Measurements from ENCODE around the gene FMN2.

FMN2 gene

GRCh38 chr1:240107058-240107684 lies 15.5 kb downstream of the FMN2 start:
- DNase-seq (ENCODE audit: insufficient read length, low spot score) (no peak), FAIRE-seq (no peak)
- TF ChIP-seq POLR2AphosphoS5 (IDR thresholded peaks at IDR 0.05; ENCODE audit: low read depth, low read length) (no peak), SPI1 (IDR thresholded peaks at IDR 0.05; ENCODE audit: low read depth, low read length) (no peak), POLR2A (IDR thresholded peaks at IDR 0.05; ENCODE audit: low read depth, low read length) (no peak), PAX5 (IDR thresholded peaks at IDR 0.05; ENCODE audit: insufficient read depth, low read length, severe bottlenecking) (no peak), POU2F2 (IDR thresholded peaks at IDR 0.05; ENCODE audit: low read depth, low read length) (no peak), TAF1 (IDR thresholded peaks at IDR 0.05; ENCODE audit: low read depth, low read length) (no peak)

GRCh38 chr1:240109130-240109529 lies 17.4 kb downstream of the FMN2 start:
- FAIRE-seq, result no peak

GRCh38 chr1:240109920-240110636 lies 18.4 kb downstream of the FMN2 start:
- DNase-seq (ENCODE audit: insufficient read length, low spot score) (no peak), FAIRE-seq (no peak)
- TF ChIP-seq POLR2A (IDR thresholded peaks at IDR 0.05; ENCODE audit: low read depth, low read length), result no peak
- no peak for TF ChIP-seq SPI1 (IDR thresholded peaks at IDR 0.05; ENCODE audit: low read depth, low read length)
- TF ChIP-seq TAF1 (IDR thresholded peaks at IDR 0.05; ENCODE audit: low read depth, low read length), result no peak
- TF ChIP-seq PAX5 (IDR thresholded peaks at IDR 0.05; ENCODE audit: insufficient read depth, low read length, severe bottlenecking), result no peak
- no peak for TF ChIP-seq POLR2AphosphoS5 (IDR thresholded peaks at IDR 0.05; ENCODE audit: low read depth, low read length)
- no peak for TF ChIP-seq POU2F2 (IDR thresholded peaks at IDR 0.05; ENCODE audit: low read depth, low read length)

More at GRCh38 chr1:240109130-240109529, 17.4 kb downstream of the FMN2 start:
- TF ChIP-seq PAX5 (IDR thresholded peaks at IDR 0.05; ENCODE audit: insufficient read depth, low read length, severe bottlenecking) (no peak), SPI1 (IDR thresholded peaks at IDR 0.05; ENCODE audit: low read depth, low read length) (no peak), POLR2AphosphoS5 (IDR thresholded peaks at IDR 0.05; ENCODE audit: low read depth, low read length) (no peak), TAF1 (IDR thresholded peaks at IDR 0.05; ENCODE audit: low read depth, low read length) (no peak), POLR2A (IDR thresholded peaks at IDR 0.05; ENCODE audit: low read depth, low read length) (no peak), POU2F2 (IDR thresholded peaks at IDR 0.05; ENCODE audit: low read depth, low read length) (no peak)
- DNase-seq (ENCODE audit: insufficient read length, low spot score), result no peak

GRCh38 chr1:240111558-240111957 lies 19.9 kb downstream of the FMN2 start:
- FAIRE-seq (no peak), DNase-seq (ENCODE audit: insufficient read length, low spot score) (no peak)
- TF ChIP-seq POLR2A (IDR thresholded peaks at IDR 0.05; ENCODE audit: low read depth, low read length) (no peak), POLR2AphosphoS5 (IDR thresholded peaks at IDR 0.05; ENCODE audit: low read depth, low read length) (no peak), SPI1 (IDR thresholded peaks at IDR 0.05; ENCODE audit: low read depth, low read length) (no peak), POU2F2 (IDR thresholded peaks at IDR 0.05; ENCODE audit: low read depth, low read length) (no peak), PAX5 (IDR thresholded peaks at IDR 0.05; ENCODE audit: insufficient read depth, low read length, severe bottlenecking) (no peak), TAF1 (IDR thresholded peaks at IDR 0.05; ENCODE audit: low read depth, low read length) (no peak)

GRCh38 chr1:240114222-240114621 lies 22.5 kb downstream of the FMN2 start:
- FAIRE-seq, result no peak
- DNase-seq (ENCODE audit: insufficient read length, low spot score), result no peak
- TF ChIP-seq POLR2A (IDR thresholded peaks at IDR 0.05; ENCODE audit: low read depth, low read length) (no peak), POU2F2 (IDR thresholded peaks at IDR 0.05; ENCODE audit: low read depth, low read length) (no peak), PAX5 (IDR thresholded peaks at IDR 0.05; ENCODE audit: insufficient read depth, low read length, severe bottlenecking) (no peak), TAF1 (IDR thresholded peaks at IDR 0.05; ENCODE audit: low read depth, low read length) (no peak), POLR2AphosphoS5 (IDR thresholded peaks at IDR 0.05; ENCODE audit: low read depth, low read length) (no peak), SPI1 (IDR thresholded peaks at IDR 0.05; ENCODE audit: low read depth, low read length) (no peak)

GRCh38 chr1:240115831-240116230 lies 24.1 kb downstream of the FMN2 start:
- DNase-seq (ENCODE audit: insufficient read length, low spot score) (no peak), FAIRE-seq (no peak)
- TF ChIP-seq PAX5 (IDR thresholded peaks at IDR 0.05; ENCODE audit: insufficient read depth, low read length, severe bottlenecking), result no peak
- no peak for TF ChIP-seq POLR2AphosphoS5 (IDR thresholded peaks at IDR 0.05; ENCODE audit: low read depth, low read length)
- no peak for TF ChIP-seq SPI1 (IDR thresholded peaks at IDR 0.05; ENCODE audit: low read depth, low read length)
- no peak for TF ChIP-seq POU2F2 (IDR thresholded peaks at IDR 0.05; ENCODE audit: low read depth, low read length)
- TF ChIP-seq POLR2A (IDR thresholded peaks at IDR 0.05; ENCODE audit: low read depth, low read length), result no peak
- TF ChIP-seq TAF1 (IDR thresholded peaks at IDR 0.05; ENCODE audit: low read depth, low read length), result no peak

GRCh38 chr1:240116831-240117769 lies 25.4 kb downstream of the FMN2 start:
- TF ChIP-seq PAX5 (IDR thresholded peaks at IDR 0.05; ENCODE audit: insufficient read depth, low read length, severe bottlenecking), result no peak
- TF ChIP-seq POLR2A (IDR thresholded peaks at IDR 0.05; ENCODE audit: low read depth, low read length), result no peak
- no peak for TF ChIP-seq SPI1 (IDR thresholded peaks at IDR 0.05; ENCODE audit: low read depth, low read length)
- no peak for TF ChIP-seq TAF1 (IDR thresholded peaks at IDR 0.05; ENCODE audit: low read depth, low read length)
- no peak for TF ChIP-seq POLR2AphosphoS5 (IDR thresholded peaks at IDR 0.05; ENCODE audit: low read depth, low read length)
- TF ChIP-seq POU2F2 (IDR thresholded peaks at IDR 0.05; ENCODE audit: low read depth, low read length), result no peak
- DNase-seq (ENCODE audit: insufficient read length, low spot score) (no peak), FAIRE-seq (no peak)

- no peak for DNase-seq (ENCODE audit: insufficient read length, low spot score)
- no peak for FAIRE-seq
- TF ChIP-seq PAX5 (IDR thresholded peaks at IDR 0.05; ENCODE audit: insufficient read depth, low read length, severe bottlenecking) (no peak), POLR2AphosphoS5 (IDR thresholded peaks at IDR 0.05; ENCODE audit: low read depth, low read length) (no peak), POLR2A (IDR thresholded peaks at IDR 0.05; ENCODE audit: low read depth, low read length) (no peak), SPI1 (IDR thresholded peaks at IDR 0.05; ENCODE audit: low read depth, low read length) (no peak)
These were observed 26.2 kb downstream of the FMN2 start for GRCh38 chr1:240117930-240118329.

All from GM12891 (cell line).